ENCODE data around the gene CNPY4.
A peak's percentile ranks its signal among the peaks of the same experiment; 100 is the strongest.

Gene CNPY4, protein sequence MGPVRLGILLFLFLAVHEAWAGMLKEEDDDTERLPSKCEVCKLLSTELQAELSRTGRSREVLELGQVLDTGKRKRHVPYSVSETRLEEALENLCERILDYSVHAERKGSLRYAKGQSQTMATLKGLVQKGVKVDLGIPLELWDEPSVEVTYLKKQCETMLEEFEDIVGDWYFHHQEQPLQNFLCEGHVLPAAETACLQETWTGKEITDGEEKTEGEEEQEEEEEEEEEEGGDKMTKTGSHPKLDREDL

DNA sequence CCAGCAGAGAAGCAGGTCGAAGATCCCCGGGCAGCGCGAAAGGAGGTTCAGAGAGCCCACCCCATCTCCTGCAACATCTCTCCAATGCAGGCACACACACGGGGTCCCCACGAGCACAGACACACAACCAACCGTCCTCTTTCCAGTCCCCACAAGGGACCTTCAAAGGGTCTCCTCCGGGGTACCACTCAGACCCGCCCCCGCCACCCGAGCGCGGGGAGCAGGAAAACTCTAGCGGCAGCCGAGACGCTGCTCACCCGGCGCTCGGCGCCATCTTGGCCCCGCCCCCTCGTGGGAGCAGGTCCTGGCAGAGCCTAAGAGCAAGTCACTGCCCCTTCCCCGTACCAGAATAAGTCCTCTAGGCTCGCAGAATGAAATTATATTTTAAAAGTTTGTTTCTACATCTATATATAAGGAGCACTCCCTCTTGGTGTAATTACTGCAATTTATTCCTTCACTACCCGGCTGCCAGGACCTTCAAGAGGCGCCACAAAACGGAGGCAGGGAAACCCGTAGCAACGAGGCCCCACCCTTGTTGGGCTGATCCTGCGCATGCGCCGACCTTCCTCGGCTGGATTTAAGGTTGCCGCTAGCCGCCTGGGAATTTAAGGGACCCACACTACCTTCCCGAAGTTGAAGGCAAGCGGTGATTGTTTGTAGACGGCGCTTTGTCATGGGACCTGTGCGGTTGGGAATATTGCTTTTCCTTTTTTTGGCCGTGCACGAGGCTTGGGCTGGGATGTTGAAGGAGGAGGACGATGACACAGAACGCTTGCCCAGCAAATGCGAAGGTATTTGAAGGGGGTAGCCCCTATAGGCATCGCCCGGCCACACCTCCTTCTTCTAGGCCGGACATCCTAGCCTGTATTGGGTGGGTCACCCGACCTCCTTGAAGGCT is at the start of gene CNPY4, which contains the start of gene TAF6:
Gene CNPY4, plus strand, starts transcription at position 563 of the 898 bp plus-strand sequence. Its CDS starts 111 bp downstream, at position 674.
Gene TAF6, minus strand, starts transcription at position 287 of the 898 bp plus-strand sequence. CDS start 5,149 bp downstream, outside the sequence.
- no peak for FAIRE-seq

DNA sequence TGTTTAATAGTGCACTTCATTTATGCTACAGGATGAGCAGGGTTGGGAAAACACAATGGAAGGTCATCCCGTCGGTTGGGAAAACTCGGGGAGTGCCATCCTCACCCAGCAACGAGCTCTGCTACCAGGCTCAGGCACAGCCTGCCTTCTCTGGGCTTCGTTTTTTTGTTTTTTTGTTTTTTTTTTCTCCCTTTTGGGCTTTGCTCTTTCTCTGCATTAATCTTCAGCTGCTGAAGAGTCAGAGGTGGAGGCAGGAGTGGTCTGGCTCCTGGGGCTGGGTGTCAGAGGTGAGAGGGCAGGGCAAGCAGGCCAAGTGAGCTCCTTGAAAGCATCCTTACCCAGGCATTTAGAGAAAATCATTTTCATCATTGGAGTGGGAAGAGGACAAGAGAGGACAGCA is 49.4 kb upstream of the CNPY4 start:
- FAIRE-seq = no peak

DNA sequence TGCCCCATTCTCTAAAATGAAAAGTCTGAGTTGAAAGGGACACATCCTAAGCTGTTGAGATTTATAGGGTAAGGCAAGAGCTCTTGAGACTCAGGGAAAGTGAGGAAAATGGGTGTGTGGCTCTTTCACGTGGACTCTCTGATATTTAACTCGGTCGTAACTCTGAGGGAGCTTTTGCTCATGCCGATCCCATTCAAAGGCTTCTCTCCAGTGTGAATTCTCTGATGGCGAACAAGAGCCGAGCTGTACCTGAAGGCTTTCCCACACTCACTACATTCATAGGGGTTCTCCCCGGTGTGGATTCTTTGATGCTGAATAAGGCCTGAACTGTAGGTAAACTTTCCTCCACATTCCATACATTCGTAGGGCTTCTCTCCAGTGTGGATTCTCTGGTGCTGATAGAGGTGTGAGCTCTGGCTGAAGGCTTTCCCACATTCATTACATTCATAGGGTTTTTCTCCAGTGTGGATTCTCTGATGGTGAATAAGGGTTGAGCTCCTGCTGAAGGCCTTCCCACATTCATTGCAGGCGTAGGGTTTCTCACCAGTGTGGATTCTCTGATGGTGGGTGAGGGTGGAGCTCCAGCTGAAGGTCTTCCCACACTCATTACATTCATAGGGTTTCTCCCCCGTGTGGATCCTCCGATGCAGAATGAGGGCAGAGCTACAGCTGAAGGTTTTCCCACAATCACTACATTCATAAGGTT is 48.3 kb upstream of the CNPY4 start:
- FAIRE-seq = no peak

DNA sequence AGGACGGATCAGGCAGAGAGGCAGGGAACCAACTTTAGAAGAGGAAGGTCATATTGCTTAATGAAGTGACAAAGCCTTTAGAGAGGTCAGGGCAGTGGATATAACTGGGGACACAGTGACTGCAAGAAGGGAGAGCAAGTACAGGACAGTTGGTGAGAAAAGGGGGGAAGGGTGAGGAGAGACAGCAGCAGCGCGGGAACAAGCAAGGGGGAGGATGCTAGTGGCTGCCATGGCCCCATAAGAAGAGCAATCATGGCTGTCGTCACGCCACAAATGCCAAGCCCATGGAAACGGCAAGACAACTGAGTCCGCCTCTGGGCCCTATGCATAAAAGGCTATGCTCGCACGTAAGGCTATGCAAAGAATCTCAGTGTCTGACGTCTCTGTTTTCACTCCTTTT is 47.0 kb upstream of the CNPY4 start:
- FAIRE-seq = no peak

DNA sequence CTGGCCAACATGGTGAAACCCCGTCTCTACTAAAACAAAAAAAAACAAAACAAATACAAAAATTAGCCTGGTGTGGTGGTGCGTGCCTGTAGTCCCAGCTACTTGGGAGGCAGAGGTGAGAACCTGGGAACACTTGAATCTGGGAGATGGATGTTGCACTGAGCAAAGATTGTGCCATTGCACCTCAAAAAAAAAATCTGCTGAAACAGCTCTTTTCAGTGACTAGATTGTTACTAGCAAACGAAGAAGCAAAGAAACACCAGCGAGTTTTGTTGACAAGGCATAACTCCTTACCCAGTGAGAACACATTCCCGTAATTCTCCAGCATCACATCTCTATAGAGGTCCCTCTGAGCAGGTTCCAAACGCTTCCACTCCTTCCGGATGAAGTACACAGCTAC is 44.6 kb upstream of the CNPY4 start:
- no peak for FAIRE-seq

DNA sequence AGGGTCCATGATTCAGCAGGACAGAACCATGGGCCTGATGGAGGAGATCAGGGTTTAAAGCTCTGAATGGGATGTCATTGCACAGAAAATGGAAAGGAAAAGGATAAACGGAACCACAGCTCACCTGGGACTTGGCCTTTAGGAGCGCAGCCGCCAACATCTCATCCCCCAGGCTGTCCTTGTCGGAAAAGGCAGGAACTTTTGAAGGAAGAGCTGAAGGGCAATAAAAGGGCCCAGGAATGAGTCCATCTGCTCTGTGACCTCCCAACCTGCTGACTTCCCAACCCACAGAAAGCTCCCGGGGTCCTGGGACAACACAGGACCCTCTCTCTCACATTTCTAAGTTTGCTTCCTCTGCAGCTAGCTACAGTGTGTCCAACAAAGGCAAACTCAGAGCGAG is 44.0 kb upstream of the CNPY4 start:
- no peak for FAIRE-seq

DNA sequence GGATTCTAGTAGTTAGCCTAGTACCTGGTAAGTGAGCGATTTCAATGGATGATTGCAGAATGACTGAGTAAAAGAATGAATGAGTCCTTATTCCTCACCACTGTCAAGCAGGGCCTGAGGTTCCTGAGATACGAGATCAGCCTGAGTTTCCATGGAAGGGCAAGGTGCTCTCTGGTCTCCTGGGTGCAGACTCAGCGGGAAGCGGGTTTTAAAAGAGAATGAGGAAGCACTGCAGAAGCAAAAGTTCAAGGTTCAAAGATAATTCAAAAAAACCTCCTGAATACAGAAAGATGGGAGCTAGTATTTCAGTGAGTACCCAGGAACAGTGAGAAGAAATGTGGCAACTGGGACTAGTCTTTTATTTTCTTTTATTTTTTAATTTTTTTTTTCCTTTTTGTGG is 42.2 kb upstream of the CNPY4 start:
- no peak for FAIRE-seq

DNA sequence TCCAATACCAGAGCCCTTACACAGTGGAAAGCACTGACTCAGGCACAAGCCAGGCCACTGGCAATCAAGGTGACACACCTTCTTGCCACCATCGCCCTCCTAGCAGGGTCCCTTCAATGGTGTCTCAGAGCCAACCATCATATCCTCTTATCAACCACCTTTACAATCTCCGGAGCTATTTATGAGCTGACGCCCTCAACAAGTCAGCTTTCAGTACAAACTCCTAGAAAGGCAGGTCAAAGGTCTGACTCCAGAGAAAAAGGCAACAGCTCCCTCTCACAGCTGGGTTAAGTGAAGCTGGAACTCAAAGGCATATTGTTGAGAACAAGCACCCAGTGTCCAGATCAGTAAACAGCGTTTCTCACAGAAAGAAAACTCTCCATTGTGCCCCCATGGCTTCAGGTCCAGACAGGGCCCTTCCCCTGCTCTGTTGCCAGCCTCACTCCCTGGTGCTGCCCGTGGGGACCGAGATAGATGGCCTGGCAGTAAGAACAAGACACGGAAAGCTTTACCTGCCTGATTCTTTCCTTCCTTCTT is 40.3 kb upstream of the CNPY4 start:
- no peak for FAIRE-seq

DNA sequence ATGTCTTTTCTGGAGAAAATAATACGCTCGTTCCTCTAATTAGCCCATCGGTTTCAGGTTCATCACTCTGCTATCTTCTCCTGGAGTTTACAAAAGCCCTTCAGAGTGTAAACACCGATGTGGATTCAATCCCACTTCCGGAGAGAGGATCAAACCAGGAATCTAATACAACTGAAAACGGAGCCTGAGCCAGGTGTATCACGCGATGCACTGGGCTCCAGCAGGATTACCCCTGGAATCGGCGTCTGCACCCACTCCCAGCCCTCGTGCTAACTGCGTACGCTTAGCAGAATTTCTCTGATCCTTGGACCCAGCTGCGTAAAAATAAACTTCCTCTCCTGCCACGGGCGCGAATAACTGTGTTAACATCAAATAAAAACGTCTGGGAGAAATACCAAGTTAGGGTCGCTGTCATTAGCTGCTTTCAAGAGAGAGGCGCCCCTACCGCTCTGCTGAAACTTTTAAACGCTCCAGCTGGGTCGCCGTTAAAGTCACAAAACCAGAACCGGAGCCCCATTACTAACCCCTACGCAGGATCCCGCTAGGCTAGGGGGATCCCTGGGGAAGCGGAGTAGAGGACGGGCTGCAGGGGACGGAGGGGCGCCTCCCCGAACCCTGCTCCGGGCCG is 38.4 kb upstream of the CNPY4 start:
- no peak for FAIRE-seq

DNA sequence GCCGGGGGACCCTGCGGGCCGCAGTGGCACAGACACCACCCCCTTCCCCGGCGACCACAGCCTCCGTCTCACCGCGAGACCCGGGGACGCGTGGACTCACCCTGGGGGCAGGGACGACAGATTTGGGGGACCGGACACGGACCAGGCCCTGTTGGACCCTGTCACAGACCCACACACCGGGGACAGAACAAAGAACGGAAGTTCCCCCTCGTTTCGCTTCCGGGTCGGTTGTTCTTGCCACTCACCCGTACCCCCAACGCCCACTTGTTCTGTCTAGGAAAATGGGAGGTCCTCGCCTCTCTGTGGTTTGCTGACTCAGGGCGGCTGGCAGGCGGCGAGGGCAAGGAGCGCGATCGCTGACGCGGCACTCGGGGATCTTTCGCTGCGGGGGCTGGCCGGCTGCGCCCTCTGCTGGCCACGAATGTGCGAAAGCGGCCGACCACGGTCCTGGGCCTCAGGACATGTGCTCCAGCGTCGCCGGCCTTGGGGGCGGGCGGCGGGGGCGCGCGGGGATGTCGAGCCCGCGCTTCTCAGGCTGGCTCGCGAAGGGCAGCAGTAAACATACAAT is 37.8 kb upstream of the CNPY4 start, which contains the start of gene ZNF3:
Gene ZNF3, minus strand, starts transcription at position 189 of the 568 bp plus-strand sequence. CDS start 4,366 bp downstream, outside the sequence.
- FAIRE-seq = peak; percentile 43

DNA sequence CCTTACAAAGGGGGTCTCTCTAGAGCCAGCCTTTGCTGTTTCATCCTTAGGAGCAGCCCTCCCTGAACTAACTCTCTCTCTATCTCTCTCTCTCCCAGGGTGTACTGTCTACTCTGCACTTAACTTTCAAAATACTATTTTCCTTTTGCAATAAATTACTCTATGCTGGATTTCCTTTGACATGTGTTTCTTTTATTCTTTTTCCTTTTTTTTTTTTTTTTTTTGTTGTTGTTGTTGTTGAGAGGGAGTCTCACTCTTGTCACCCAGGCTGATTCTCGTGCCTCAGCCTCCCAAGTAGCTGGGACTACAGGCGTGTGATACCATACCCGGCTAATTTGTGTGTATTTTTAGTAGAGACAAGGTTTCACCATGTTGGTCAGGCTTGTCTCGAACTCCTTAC is 36.5 kb upstream of the CNPY4 start:
- no peak for FAIRE-seq

DNA sequence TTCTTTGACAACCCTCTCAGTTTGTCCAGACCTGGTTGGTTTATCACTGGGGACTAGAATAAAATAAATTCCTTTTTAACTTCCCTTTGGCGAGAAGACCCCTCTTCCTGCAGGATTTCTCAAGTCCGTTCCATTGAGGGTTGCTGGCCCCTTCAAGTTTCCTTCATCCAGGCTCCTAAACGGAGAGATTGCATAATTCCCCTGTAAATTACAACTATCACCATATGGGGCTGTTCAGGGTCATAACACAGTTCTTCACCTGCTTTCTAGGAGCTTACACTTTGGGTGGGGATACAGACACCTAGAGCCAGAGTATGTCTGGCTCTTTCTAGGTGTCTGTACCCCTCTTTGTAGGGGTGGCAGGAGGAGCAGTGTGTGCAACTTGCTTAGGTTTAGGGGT is 33.9 kb upstream of the CNPY4 start:
- FAIRE-seq = no peak

DNA sequence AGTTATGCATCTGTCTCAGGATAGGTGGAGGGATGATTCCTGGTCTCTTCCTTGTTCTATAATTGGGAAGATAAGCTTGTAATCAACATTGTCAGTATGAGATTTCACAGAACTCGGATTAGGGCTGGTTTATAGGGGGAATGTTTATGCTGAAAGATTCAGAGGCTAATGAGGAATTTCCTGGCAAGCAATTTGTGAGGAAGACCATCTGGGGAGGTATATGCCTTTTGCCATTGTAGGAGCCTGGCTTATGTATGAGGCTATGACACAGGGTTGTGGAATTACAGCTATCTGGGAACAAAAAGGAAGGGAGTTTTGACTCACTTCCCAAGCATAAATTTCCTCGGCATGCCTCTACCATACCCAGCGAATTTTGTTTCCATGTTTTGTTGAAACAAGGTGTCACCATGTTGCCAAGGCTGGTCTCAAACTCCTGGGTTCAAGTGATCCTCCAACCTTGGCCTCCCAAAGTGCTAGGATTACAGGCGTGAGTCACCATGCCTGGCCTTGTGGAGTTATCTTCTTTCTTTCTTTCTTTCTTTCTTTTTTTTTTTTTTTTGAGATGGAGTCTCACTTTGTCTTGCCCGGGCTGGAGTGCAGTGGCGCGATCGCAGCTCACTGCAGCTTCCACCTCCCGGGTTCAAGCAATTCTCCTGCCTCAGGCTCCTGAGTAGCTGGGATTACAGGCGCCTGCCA is 32.2 kb upstream of the CNPY4 start:
- FAIRE-seq = no peak

DNA sequence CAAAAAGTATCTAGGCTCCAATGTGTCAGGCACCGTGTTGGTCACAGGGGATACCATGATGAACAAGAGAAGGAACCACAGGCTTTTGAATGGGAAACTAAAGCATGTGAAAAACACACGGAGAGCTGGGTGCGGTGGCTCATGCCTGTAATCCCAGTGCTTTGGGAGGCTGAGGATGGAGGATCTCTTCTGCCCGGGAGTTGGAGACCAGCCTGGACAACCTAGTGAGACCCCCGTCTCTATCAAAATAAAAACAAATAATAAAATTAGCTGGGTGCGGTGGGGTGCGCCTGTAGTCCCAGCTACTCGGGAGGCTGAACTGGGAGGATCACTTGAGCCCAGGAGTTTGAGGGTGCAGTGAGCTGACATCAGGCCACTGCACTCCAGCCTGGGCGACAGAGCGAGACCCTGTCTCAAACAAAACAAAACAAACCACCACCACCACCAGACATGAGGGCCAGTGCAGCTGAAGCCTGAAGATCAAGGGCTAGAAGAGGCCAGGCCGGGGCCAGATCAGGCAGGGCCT is 31.3 kb upstream of the CNPY4 start:
- no peak for FAIRE-seq

DNA sequence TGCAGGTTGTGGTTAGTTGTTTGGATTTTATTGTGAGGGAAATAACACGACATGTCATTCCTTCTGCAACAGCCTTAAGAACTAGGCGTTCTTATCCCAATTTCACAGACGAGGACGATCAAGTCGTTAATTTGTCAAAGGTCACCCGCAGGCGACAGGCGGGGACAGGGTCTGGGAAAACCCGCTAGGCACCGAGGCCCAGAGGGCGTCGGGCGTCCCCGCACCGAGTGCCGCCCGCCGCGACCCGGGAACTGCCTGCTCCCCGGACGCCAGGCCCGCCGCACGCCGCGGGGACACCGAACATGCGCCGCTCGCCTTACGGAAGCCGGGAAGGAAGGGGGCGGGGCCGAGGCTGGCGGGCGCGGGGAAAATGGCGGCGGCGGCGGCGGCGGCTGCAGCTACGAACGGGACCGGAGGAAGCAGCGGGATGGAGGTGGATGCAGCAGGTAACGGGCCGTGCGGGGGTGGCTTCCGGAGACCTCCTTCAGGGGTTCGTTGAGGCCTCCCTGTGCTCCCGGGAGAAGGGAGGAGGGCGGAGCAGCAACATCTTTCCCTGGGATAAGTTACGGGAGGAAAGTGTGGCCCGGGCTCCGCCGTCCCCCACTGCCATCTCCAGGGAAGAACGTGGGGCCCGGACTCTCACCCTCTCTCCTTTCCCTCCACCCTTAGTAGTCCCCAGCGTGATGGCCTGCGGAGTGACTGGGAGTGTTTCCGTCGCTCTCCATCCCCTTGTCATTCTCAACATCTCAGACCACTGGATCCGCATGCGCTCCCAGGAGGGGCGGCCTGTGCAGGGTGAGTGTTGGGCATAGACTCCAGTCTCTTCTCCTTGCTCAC is 30.6 kb upstream of the CNPY4 start, which contains the start of gene COPS6:
Gene COPS6, plus strand, starts transcription at position 349 of the 837 bp plus-strand sequence. Its CDS starts 22 bp downstream, at position 371.
- no peak for FAIRE-seq

DNA sequence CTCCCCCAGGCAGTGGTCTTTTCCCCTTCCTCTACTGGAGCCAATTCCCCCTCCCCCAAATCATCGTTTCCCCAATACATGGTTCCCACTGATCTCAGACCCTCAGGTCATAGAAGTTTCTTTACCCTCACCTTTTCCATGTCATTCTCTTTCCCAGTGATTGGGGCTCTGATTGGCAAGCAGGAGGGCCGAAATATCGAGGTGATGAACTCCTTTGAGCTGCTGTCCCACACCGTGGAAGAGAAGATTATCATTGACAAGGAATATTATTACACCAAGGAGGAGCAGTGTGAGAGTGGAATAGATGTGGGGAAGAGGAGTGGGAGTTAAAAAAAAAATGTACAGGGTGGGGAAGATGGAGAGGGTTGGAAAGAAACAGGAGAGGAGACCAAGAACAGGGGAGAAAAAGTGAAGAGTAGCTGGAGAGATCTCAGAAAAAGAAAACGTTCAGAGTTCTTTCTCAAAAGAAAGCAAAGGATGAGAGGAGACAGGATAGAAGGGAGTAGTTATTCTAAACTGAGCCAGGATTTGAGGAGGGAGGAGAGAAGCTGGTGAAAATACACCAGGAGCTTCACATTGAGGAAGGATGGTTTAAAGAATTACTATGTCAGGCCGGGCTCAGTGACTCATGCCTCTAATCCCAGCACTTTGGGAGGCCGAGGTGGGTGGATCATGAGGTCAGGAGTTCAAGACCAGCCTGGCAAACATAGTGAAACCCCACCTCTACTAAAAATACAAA is 29.8 kb upstream of the CNPY4 start:
- FAIRE-seq = no peak

DNA sequence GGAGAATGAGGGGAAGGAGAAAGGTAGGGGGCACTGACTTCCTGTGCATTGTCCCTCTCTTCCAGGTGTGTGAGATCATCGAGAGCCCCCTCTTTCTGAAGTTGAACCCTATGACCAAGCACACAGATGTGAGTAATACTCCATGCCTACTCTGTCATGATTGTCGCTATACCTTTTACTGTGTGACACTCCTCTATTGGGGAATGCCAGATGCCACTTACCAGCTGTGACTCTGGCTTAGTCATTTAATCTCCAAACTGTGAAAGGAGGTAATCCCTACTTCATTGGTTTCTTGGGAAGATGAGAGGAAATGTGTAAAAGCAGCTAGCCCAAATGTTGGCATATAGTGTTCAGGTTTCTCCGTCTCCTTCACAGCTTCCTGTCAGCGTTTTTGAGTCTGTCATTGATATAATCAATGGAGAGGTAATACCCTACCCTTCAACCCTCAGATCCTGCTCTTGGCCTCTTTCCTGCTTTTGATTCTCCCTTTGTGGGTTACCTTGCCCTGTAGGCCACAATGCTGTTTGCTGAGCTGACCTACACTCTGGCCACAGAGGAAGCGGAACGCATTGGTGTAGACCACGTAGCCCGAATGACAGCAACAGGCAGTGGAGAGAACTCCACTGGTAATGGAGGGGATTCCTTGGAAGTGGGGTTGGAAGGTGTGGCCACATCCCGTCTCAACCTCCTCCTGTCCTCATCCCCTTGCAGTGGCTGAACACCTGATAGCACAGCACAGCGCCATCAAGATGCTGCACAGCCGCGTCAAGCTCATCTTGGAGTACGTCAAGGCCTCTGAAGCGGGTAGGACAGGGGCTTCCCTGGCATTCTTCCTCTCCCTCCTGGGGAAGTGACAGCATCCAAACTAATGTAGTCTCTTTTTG is 28.7 kb upstream of the CNPY4 start:
- FAIRE-seq = no peak

DNA sequence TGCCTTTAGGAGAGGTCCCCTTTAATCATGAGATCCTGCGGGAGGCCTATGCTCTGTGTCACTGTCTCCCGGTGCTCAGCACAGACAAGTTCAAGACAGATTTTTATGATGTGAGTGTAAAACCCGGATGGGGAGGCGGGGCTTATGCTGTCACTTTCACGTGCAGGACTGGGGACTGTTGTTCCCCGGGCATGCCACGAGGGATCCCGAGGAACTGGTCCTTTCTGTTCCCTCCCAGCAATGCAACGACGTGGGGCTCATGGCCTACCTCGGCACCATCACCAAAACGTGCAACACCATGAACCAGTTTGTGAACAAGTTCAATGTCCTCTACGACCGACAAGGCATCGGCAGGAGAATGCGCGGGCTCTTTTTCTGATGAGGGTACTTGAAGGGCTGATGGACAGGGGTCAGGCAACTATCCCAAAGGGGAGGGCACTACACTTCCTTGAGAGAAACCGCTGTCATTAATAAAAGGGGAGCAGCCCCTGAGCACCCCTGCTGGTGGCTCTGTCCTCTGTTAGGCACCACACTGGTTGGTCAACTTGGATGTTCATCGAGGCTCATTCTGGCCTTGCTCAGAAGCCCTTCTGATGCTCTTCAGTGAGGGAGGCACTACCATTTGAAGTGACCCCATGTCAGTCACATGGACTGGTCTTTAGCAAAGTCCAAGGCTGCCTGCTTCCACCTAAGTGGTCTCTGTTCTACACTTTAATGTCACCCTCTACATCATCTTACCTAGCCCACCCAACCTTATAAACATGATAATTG is 27.8 kb upstream of the CNPY4 start:
- no peak for FAIRE-seq
